ENCODE data around the gene RFPL4A.
"Not testable (repeated sequence)": the region's sequence is repeated elsewhere in the genome, so short reads cannot be mapped to it uniquely, and the experiment has no call there.

RFPL4A gene

DNA sequence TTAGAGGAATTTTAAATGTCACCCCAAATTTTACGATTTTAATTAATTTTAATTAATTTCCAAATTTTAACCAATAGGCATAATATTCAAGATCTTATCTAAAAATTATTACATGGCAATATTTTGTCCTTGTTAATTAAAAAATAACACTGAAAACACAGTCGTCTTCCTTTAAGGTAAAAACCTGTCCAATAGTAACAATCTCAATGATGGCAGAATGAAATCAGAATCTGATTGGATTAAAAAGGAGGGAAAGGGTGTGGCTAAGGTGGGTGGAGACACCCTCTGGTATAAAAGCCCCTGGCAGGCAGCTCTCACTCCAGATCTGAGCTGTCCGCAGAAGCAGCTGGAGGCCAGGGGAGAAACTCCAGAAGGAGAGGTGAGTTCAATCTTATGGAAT lies at the start of gene RFPL4A:
RFPL4A (plus strand) TSS at position 301 of the 400 bp plus-strand sequence. CDS start 2,704 bp downstream, outside the sequence.
- not testable (repeated sequence) for DNase-seq

- DNase-seq, result no peak
Measured at GRCh38 chr19:55711719-55712118, 47.2 kb upstream of the RFPL4A start.

DNA sequence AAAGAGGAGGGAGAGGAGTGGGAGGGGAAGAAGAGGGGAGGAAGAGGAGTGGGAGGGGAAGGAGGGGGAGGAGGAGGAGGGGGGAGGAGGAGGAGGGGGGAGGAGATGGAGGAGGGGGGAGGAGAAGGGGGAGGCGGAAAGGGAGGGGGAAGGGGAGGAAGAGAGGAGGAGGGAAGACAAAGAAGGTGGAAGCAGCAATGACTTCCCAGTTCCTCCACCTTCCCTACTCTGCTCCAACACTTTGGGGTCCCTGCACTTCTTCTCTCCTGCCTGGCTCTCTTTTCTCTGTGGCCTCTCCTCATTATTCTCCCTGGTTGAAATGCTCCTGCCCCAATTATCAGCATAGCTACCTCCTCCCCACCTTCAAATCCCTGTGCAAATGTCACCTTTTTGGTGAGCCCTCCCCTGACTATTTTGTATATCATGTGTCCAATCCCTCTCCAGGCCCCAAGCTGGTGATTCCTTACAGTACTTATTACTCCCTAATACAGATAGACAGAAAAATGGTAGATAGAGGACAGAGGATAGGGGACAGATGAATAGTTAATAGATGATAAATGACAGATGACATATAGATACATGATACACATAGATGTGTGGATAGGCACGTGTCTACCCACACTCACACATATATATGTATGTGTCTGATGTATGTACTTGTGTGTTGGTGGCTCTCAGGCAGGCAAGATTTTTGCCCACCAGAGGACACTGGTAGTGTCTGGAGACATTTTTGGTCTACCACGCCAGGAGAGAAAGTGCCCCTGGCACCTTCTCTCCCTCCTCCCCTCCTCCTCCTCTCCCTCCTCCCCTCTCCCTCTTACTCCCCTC lies 45.9 kb upstream of the RFPL4A start:
- no peak for DNase-seq

DNA sequence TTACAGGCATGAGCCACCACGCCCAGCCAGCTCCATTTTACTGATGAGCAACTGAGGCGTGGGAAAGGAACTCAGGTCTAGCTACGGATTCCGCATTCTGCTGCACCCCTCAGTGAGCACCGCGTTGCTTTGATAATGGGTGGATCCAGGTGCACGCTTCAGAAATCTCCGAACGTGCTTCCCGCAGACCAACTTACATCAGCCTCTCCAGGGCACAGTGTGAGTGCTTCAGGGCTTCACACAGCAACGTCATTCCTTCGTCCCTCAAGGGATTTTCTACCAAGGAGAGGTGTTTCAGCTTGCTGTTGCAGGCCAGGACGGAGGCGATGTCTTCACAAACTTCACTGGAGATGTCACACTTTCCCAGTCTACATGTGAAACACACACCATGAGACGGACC lies 42.4 kb upstream of the RFPL4A start:
- DNase-seq, result no peak

DNA sequence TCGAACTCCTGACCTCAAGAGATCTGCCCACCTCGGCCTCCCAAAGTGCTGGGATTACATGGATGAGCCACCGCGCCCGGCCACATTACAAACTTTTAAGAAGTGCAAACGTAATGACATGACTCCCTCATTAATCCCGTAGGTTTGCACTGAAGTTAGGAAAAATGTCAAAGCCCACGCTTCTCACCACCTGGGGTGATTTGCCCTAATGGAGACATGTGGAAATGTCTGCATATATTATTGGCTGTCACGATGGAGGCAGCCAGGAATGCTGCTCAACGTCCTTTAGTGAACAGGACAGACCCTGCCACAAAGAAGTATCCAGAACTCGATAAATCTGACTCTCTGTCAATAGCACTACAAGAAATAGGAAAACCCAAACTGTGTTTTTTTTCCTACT lies 41.6 kb upstream of the RFPL4A start:
- DNase-seq, result no peak

- not testable (repeated sequence) for DNase-seq
Measured at GRCh38 chr19:55717879-55718711, 40.8 kb upstream of the RFPL4A start.

- DNase-seq, result no peak
Measured at GRCh38 chr19:55720214-55720746, 38.6 kb upstream of the RFPL4A start.

- no peak for DNase-seq
Measured at GRCh38 chr19:55720801-55721200, 38.1 kb upstream of the RFPL4A start.

GRCh38 chr19:55723491-55723890 lies 35.4 kb upstream of the RFPL4A start:
- DNase-seq, result no peak

GRCh38 chr19:55730378-55730777 lies 28.5 kb upstream of the RFPL4A start:
- DNase-seq, result not testable (repeated sequence)

GRCh38 chr19:55738302-55738701 lies 20.6 kb upstream of the RFPL4A start, which contains the start of gene NLRP9:
Gene NLRP9, minus strand, starts transcription at chr19:55738402. Its CDS starts 28 bp downstream, at chr19:55738374.
- no peak for DNase-seq

- DNase-seq, result no peak
Measured at GRCh38 chr19:55750715-55751114, 8.2 kb upstream of the RFPL4A start.

DNA sequence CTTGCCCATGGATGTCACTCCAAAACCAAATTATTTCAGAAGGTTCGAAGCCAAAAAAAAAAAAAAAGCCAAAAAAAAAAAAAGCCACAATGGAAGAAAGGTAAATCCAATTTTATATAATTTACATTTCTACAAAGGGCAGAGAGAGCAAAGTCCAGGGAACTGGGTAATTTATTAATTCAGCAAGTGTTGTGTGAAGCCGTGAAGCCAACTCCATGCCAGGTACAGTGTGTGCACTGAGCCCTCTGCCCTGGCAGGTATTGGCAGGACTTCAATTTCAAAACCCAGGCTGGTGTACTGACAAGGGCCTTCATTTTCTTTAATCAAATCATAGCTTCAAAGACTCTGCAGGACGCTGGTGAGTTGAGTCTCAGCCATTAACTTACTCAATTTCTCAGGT lies 5.5 kb upstream of the RFPL4A start:
- DNase-seq, result no peak

DNA sequence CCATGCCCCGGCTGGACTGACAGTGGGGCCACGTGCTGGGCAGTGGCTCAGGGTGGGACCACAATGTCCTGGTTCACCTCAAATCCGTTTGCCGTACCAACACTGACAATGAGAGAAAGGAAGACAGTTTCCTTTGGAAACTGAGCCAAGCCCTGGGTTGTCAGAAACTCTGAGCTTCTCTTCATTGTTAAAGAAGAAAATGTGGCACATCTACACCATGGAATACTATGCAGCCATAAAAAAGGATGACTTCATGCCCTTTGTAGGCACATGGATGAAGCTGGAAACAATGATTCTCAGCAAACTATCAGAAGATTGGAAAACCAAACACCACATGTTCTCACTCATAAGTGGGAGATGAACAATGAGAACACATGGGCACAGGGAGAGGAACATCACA lies 2.1 kb upstream of the RFPL4A start:
- not testable (repeated sequence) for DNase-seq

DNA sequence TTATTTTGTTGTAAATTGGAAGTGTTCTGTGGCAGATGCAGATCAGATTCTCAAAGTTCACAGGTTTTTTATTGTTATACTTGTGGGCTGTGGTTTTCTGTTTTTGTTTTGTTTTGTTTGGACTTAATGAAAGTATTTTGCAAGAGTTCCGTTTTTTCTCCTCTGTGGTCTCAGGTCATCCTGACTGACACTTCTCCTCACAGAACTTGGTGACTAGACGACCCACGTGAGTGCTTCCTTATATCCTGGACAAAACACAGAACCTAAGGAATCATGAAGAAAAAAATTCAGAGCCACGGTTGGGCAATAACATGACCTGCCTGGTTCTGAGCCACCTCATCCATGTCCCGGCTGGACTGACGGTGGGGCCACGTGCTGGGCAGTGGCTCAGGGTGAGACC lies 7.6 kb downstream of the RFPL4A start:
- DNase-seq, result no peak

GRCh38 chr19:55768818-55769217 lies 9.9 kb downstream of the RFPL4A start, which contains the start of gene RFPL4AL1:
Gene RFPL4AL1, plus strand, starts transcription at chr19:55769118. Its CDS starts 2,687 bp downstream, at chr19:55771805.
- not testable (repeated sequence) for DNase-seq

DNA sequence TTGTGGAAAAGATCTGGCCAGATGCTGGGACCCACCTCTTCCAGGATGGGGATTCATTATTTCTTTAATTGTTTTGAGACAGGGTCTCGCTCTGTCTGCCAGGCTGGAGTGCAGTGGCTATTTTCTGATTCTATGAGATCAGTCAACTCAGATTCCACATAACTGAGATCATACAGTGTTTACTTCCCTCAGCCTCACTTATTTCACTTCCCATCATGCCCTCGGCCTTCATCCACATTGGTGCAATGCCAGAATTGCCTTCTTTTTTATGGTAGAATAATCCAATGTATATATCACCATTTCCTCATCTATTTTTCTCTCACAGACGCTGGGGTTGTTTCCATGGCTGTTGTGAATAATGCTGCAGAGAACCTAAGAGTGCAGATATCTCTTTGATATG lies 10.7 kb downstream of the RFPL4A start:
- not testable (repeated sequence) for DNase-seq

- DNase-seq, result no peak
Measured at GRCh38 chr19:55777528-55777927, 18.6 kb downstream of the RFPL4A start.

DNA sequence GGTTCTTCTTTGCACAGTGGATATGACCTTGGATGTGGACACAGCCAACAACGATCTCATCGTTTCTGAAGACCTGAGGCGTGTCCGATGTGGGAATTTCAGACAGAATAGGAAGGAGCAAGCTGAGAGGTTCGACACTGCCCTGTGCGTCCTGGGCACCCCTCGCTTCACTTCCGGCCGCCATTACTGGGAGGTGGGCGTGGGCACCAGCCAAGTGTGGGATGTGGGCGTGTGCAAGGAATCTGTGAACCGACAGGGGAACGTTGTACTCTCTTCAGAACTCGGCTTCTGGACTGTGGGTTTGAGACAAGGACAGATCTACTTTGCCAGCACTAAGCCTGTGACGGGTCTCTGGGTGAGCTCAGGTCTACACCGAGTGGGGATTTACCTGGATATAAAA lies 19.4 kb downstream of the RFPL4A start:
- DNase-seq, result no peak

DNA sequence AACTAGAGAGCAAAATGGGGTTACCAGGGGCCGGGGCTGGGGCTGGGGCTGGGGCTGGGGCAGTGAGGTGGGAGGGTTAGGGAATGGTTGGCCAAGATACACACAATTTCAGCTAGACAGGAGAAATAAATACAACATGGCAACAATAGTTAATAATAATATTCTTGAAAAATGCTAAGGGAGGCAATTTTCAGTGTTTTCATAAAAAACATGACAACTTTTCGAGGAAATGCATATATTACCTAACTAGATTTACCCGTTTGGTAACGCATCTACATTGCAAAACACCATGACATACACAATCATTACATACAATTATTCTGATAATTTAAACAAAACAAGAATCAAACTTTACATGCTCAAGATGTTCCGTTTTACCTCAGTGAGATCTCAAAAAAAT lies 22.2 kb downstream of the RFPL4A start:
- no peak for DNase-seq

DNA sequence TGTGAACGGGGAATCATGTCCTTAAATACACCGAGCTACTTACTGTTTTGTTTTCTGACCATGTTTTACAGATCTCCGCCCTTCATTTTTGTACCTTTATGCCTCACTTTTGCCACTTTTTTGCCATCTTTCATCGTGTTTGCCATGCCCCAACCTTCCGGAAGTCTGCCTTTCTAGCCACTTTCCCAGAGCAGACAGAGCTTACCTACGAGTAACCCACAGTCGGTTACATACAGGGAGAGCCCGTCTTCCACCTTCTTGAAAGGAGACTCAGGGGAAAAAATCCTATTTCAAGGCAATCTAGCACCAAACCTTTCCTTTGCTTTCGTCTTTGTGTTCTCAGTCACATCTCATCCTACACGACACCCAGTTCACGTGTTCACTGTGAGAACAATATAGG lies 36.1 kb downstream of the RFPL4A start:
- DNase-seq, result no peak

DNA sequence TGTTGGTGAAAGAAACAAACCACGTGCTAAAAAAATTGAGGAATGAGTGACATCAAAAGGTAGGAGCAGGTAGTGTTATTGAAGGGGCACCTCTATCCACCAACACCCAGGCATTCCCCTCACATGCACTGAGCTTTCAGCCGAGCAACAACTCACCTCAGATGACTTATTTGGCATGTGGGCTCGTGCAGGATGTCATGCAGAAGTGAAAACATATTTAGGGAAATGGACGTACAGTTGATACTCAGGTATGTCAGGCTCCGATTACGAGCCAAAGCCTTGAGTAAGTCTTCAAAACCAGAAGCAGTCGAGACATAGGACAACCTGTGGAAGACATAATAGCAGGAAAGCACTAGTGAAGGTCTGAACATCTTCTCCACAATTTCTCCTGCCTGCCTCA lies 42.5 kb downstream of the RFPL4A start:
- no peak for DNase-seq

GRCh38 chr19:55802281-55802680 lies 43.4 kb downstream of the RFPL4A start:
- no peak for DNase-seq

Data from inflammatory macrophage treated with lipopolysaccharide for 1 hour (primary cell).